ENCODE data around the gene KRT2.

DNA sequence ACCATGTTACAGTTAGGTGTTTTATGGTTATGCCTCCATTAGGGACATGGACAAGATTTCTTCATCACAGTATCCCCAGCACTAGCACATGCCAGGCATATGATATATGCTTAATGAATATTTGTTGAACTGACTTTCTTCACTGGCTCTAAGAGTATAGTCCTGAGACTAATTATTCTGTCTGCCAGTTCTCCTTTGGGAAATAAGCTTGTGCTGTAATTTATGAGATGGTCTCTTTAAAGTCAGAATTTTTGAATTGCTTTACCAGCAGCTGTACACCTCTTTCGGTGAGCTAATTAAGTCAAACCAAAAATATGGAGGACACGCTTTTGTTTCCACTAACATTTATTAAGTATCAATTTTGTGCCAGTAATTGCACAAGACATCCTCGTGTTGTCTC is 45.9 kb downstream of the KRT2 start:
- TF ChIP-seq, protein P1, sequence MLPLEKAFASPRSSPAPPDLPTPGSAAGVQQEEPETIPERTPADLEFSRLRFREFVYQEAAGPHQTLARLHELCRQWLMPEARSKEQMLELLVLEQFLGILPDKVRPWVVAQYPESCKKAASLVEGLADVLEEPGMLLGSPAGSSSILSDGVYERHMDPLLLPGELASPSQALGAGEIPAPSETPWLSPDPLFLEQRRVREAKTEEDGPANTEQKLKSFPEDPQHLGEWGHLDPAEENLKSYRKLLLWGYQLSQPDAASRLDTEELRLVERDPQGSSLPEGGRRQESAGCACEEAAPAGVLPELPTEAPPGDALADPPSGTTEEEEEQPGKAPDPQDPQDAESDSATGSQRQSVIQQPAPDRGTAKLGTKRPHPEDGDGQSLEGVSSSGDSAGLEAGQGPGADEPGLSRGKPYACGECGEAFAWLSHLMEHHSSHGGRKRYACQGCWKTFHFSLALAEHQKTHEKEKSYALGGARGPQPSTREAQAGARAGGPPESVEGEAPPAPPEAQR (tag by site-specific recombination; IDR thresholded peaks at IDR 0.05): no peak
- TF ChIP-seq, protein P2, sequence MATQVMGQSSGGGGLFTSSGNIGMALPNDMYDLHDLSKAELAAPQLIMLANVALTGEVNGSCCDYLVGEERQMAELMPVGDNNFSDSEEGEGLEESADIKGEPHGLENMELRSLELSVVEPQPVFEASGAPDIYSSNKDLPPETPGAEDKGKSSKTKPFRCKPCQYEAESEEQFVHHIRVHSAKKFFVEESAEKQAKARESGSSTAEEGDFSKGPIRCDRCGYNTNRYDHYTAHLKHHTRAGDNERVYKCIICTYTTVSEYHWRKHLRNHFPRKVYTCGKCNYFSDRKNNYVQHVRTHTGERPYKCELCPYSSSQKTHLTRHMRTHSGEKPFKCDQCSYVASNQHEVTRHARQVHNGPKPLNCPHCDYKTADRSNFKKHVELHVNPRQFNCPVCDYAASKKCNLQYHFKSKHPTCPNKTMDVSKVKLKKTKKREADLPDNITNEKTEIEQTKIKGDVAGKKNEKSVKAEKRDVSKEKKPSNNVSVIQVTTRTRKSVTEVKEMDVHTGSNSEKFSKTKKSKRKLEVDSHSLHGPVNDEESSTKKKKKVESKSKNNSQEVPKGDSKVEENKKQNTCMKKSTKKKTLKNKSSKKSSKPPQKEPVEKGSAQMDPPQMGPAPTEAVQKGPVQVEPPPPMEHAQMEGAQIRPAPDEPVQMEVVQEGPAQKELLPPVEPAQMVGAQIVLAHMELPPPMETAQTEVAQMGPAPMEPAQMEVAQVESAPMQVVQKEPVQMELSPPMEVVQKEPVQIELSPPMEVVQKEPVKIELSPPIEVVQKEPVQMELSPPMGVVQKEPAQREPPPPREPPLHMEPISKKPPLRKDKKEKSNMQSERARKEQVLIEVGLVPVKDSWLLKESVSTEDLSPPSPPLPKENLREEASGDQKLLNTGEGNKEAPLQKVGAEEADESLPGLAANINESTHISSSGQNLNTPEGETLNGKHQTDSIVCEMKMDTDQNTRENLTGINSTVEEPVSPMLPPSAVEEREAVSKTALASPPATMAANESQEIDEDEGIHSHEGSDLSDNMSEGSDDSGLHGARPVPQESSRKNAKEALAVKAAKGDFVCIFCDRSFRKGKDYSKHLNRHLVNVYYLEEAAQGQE (tag by site-specific recombination; IDR thresholded peaks at IDR 0.05): no peak
- TF ChIP-seq, protein P3, sequence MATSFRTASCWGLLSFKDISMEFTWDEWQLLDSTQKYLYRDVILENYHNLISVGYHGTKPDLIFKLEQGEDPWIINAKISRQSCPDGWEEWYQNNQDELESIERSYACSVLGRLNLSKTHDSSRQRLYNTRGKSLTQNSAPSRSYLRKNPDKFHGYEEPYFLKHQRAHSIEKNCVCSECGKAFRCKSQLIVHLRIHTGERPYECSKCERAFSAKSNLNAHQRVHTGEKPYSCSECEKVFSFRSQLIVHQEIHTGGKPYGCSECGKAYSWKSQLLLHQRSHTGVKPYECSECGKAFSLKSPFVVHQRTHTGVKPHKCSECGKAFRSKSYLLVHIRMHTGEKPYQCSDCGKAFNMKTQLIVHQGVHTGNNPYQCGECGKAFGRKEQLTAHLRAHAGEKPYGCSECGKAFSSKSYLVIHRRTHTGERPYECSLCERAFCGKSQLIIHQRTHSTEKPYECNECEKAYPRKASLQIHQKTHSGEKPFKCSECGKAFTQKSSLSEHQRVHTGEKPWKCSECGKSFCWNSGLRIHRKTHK (tag by site-specific recombination; IDR thresholded peaks at IDR 0.05): no peak
- TF ChIP-seq, protein P4, sequence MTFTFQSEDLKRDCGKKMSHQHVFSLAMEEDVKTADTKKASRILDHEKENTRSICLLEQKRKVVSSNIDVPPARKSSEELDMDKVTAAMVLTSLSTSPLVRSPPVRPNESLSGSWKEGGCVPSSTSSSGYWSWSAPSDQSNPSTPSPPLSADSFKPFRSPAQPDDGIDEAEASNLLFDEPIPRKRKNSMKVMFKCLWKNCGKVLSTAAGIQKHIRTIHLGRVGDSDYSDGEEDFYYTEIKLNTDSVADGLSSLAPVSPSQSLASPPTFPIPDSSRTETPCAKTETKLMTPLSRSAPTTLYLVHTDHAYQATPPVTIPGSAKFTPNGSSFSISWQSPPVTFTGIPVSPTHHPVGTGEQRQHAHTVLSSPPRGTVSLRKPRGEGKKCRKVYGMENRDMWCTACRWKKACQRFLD (tag by site-specific recombination; IDR thresholded peaks at IDR 0.05): no peak
